ENCODE data around the gene EIF5B. TPM values are rescaled to one million over a fixed set of nuclear protein-coding genes. Genes with fewer than 3 reads are reported as not detected.

The EIF5B gene
- total and polyA plus RNA-seq, 2 experiments from 2014 or later, result 34.2 to 108 TPM

- no peak for TF ChIP-seq REST (IDR thresholded peaks at IDR 0.05; ENCODE audit: unreplicated experiment)
- no peak for TF ChIP-seq POLR2AphosphoS5 (IDR thresholded peaks at IDR 0.05; ENCODE audit: low read depth)
- no peak for TF ChIP-seq JUNB (IDR thresholded peaks at IDR 0.05; ENCODE audit: unreplicated experiment)
- no peak for TF ChIP-seq STAT1 (IDR thresholded peaks at IDR 0.05; ENCODE audit: unreplicated experiment)
- TF ChIP-seq ZNF114 (CRISPR knock-in tag; IDR thresholded peaks at IDR 0.05), result no peak
- no peak for TF ChIP-seq CTCF (conservative IDR thresholded peaks at IDR 0.05; ENCODE audit: low read depth in 2 of 2)
- no peak for TF ChIP-seq CREB1 (CRISPR knock-in tag; IDR thresholded peaks at IDR 0.05; ENCODE audit: low read depth)
Observed at GRCh38 chr2:99374747-99375146, 37.6 kb downstream of the EIF5B start (continued).

GRCh38 chr2:99376254-99376864, 39.2 kb downstream of the EIF5B start:
- Histone ChIP-seq H3K4me3 (no peak overlapping the region), H3K9me2 (ENCODE audit: insufficient read depth) (no peaks in the 10 kb centered on the region), H4K20me1 (replicated peaks; ENCODE audit: insufficient read depth) (no peaks in the 10 kb centered on the region), H3F3A (replicated peaks; ENCODE audit: low read depth) (no peaks in the 10 kb centered on the region), H2AFZ (no peak overlapping the region), H3K4me1 (ENCODE audit: insufficient read depth) (peaks cover 4% of the 10 kb centered on the region; the same call in 1 of the 2 replicates), H3K4me2 (no peak overlapping the region), H3K27ac (ENCODE audit: low read depth) (no peak overlapping the region), H3K27me3 (ENCODE audit: insufficient read depth) (no peaks in the 10 kb centered on the region), H3K36me3 (ENCODE audit: insufficient read depth) (peaks cover 23% of the 10 kb centered on the region), H3K79me2 (replicated peaks; ENCODE audit: insufficient read depth) (no peaks in the 10 kb centered on the region)
- H3K36me3 Mint-ChIP-seq (ENCODE audit: low read depth), result peaks cover 89% of the 10 kb centered on the region
- no peaks in the 10 kb centered on the region for H3K27me3 Mint-ChIP-seq (ENCODE audit: insufficient read depth, low read depth, poor library complexity)
- no peak for TF ChIP-seq POLR2AphosphoS5 (IDR thresholded peaks at IDR 0.05; ENCODE audit: low read depth)
- ATAC-seq, result no peak
- H3K4me3 Mint-ChIP-seq, result no peak overlapping the region
- no peaks in the 10 kb centered on the region; the same call in 2 of the 3 replicates for H3K9me3 Mint-ChIP-seq
- no peak for DNase-seq (ENCODE audit: low spot score)
- H3K27ac Mint-ChIP-seq, result no peak overlapping the region
- peaks cover 8% of the 10 kb centered on the region; the same call in 2 of the 3 replicates for H3K4me1 Mint-ChIP-seq

- Mint-ChIP-seq H3K27ac (no peak overlapping the region), H3K4me1 (peaks cover 8% of the 10 kb centered on the region; the same call in 2 of the 3 replicates), H3K4me3 (no peak overlapping the region), H3K36me3 (ENCODE audit: low read depth) (peaks cover 87% of the 10 kb centered on the region), H3K9me3 (no peaks in the 10 kb centered on the region), H3K27me3 (ENCODE audit: insufficient read depth, low read depth, poor library complexity) (no peaks in the 10 kb centered on the region)
- Histone ChIP-seq H3K4me1 (ENCODE audit: insufficient read depth) (peaks cover 4% of the 10 kb centered on the region; the same call in 1 of the 2 replicates), H3K4me3 (no peak overlapping the region), H4K20me1 (replicated peaks; ENCODE audit: insufficient read depth) (no peaks in the 10 kb centered on the region), H3K4me2 (no peak overlapping the region), H3K27ac (ENCODE audit: low read depth) (no peak overlapping the region), H3F3A (replicated peaks; ENCODE audit: low read depth) (no peaks in the 10 kb centered on the region), H2AFZ (no peak overlapping the region), H3K27me3 (ENCODE audit: insufficient read depth) (no peaks in the 10 kb centered on the region), H3K36me3 (ENCODE audit: insufficient read depth) (peaks cover 15% of the 10 kb centered on the region), H3K79me2 (replicated peaks; ENCODE audit: insufficient read depth) (no peaks in the 10 kb centered on the region), H3K9me2 (ENCODE audit: insufficient read depth) (no peaks in the 10 kb centered on the region)
- DNase-seq (ENCODE audit: low spot score) (no peak), ATAC-seq (no peak)
- TF ChIP-seq STAT1 (IDR thresholded peaks at IDR 0.05; ENCODE audit: unreplicated experiment) (no peak), EZH2phosphoT487 (IDR thresholded peaks at IDR 0.05; ENCODE audit: unreplicated experiment) (no peak), ETS1 (IDR thresholded peaks at IDR 0.05) (no peak), REST (IDR thresholded peaks at IDR 0.05; ENCODE audit: unreplicated experiment) (no peak), CREB1 (CRISPR knock-in tag; IDR thresholded peaks at IDR 0.05; ENCODE audit: low read depth) (no peak), POLR2AphosphoS5 (IDR thresholded peaks at IDR 0.05; ENCODE audit: low read depth) (no peak), JUNB (IDR thresholded peaks at IDR 0.05; ENCODE audit: unreplicated experiment) (no peak), EZH2 (IDR thresholded peaks at IDR 0.05; ENCODE audit: low read depth, unreplicated experiment) (no peak), NANOG (IDR thresholded peaks at IDR 0.05; ENCODE audit: borderline replicate concordance) (no peak), ZNF114 (CRISPR knock-in tag; IDR thresholded peaks at IDR 0.05) (no peak)
Observed at GRCh38 chr2:99377879-99378278, 40.7 kb downstream of the EIF5B start.
